Activated naive CD8-positive, alpha-beta T cell (primary cell): ENCODE data around the gene MST1R.
"Not testable (repeated sequence)": the region's sequence is repeated elsewhere in the genome, so short reads cannot be mapped to it uniquely, and the experiment has no call there.

ENCODE experiments used
- H3K27ac Mint-ChIP-seq: one replicate; pipeline ENCODE4 v1.8.0; 2021; ENCODE audit warnings: mixed read lengths
- H3K27me3 Mint-ChIP-seq: one replicate; pipeline ENCODE4 v1.8.0; 2021; ENCODE audit warnings: mixed read lengths
- H3K36me3 Mint-ChIP-seq: one replicate; pipeline ENCODE4 v1.8.0; 2021; ENCODE audit warnings: mixed read lengths
- H3K4me1 Mint-ChIP-seq: one replicate; pipeline ENCODE4 v1.8.0; 2021; ENCODE audit warnings: low read depth, mixed read lengths
- H3K4me3 Mint-ChIP-seq: one replicate; pipeline ENCODE4 v1.8.0; 2021; ENCODE audit warnings: mild to moderate bottlenecking, mixed read lengths
- H3K9me3 Mint-ChIP-seq: one replicate; pipeline ENCODE4 v1.8.0; 2021; ENCODE audit warnings: low read depth, mixed read lengths

Gene MST1R

GRCh38 chr3:49903451-49904424, at the start of gene MST1R:
Gene MST1R (minus strand): TSS chr3:49903873. CDS start chr3:49903609, 264 bp downstream.
- Mint-ChIP-seq H3K27me3 (no peaks in the 10 kb centered on the region), H3K36me3 (no peaks in the 10 kb centered on the region), H3K9me3 (no peaks in the 10 kb centered on the region), H3K4me1 (peaks cover 23% of the 10 kb centered on the region), H3K4me3 (peak within 1 kb of the TSS; percentile 71), H3K27ac (peak within 1 kb of the TSS; percentile 77)

GRCh38 chr3:49952924-49953323, 49.3 kb upstream of the MST1R start:
- Mint-ChIP-seq H3K27ac (no peak overlapping the region), H3K4me3 (no peak overlapping the region), H3K36me3 (no peaks in the 10 kb centered on the region), H3K4me1 (peaks cover 31% of the 10 kb centered on the region), H3K9me3 (no peaks in the 10 kb centered on the region), H3K27me3 (no peaks in the 10 kb centered on the region)

DNA sequence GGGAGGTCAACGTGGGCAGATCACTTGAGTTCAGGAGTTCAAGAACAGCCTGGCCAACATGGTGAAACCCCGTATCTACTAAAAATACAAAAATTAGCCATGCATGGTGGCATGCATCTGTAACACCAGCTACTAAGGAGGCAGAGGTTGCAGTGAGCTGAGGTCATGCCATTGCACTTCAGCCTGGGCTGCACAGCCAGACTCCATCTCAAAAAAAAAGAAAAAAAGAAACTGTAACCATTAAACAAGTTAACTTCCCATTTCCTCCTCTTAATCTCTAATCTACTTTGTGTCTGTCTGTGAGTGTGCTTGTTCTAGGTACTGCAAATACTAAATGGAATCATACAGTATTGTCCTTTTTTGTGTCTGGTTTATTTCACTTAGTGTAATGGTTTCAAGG, 39.0 kb upstream of the MST1R start:
- H3K4me1 Mint-ChIP-seq = peaks cover 40% of the 10 kb centered on the region
- H3K27me3 Mint-ChIP-seq = no peaks in the 10 kb centered on the region
- H3K36me3 Mint-ChIP-seq = peaks cover 9% of the 10 kb centered on the region
- peak overlapping the region; percentile 84 for H3K27ac Mint-ChIP-seq
- H3K9me3 Mint-ChIP-seq = no peaks in the 10 kb centered on the region
- peak overlapping the region; percentile 74 for H3K4me3 Mint-ChIP-seq

- peak overlapping the region; percentile 98 for H3K4me3 Mint-ChIP-seq
- no peaks in the 10 kb centered on the region for H3K27me3 Mint-ChIP-seq
- peaks cover 9% of the 10 kb centered on the region for H3K36me3 Mint-ChIP-seq
- no peaks in the 10 kb centered on the region for H3K9me3 Mint-ChIP-seq
- peaks cover 30% of the 10 kb centered on the region for H3K4me1 Mint-ChIP-seq
- peak overlapping the region; percentile 97 for H3K27ac Mint-ChIP-seq
Observed at GRCh38 chr3:49940667-49941249, 37.1 kb upstream of the MST1R start.

GRCh38 chr3:49939858-49940666, 36.4 kb upstream of the MST1R start, which contains the start of gene RBM6:
Gene RBM6 (plus strand): TSS chr3:49940150. CDS start chr3:49962642, 22,492 bp downstream.
- Mint-ChIP-seq H3K27me3 (no peaks in the 10 kb centered on the region), H3K36me3 (peaks cover 9% of the 10 kb centered on the region), H3K4me3 (peak within 1 kb of the TSS; percentile 98), H3K27ac (peak within 1 kb of the TSS; percentile 97), H3K4me1 (peaks cover 26% of the 10 kb centered on the region), H3K9me3 (no peaks in the 10 kb centered on the region)

- peaks cover 14% of the 10 kb centered on the region for H3K4me1 Mint-ChIP-seq
- no peaks in the 10 kb centered on the region for H3K27me3 Mint-ChIP-seq
- no peak overlapping the region for H3K4me3 Mint-ChIP-seq
- no peaks in the 10 kb centered on the region for H3K9me3 Mint-ChIP-seq
- H3K27ac Mint-ChIP-seq = no peak overlapping the region
- no peaks in the 10 kb centered on the region for H3K36me3 Mint-ChIP-seq
Observed at GRCh38 chr3:49937090-49937489, 33.4 kb upstream of the MST1R start.

DNA sequence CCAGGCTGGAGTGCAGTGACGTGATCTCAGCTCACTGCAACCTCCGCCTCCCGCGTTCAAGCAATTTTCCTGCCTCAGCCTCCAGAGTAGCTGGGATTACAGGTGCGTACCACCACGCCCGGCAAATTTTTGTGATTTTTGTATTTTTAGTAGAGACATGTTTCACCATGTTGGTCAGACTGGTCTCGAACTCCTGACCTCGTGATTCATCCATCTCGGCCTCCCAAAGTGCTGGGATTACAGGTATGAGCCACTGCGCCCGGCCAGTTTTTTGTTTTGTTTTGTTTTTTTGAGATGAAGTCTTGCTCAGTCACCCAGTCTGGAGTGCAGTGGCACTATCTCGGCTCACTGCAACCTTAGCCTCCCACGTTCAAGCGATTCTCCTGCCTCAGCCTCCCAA, 28.6 kb upstream of the MST1R start:
- not testable (repeated sequence) for H3K27me3 Mint-ChIP-seq, H3K36me3 Mint-ChIP-seq, H3K27ac Mint-ChIP-seq, H3K4me3 Mint-ChIP-seq, H3K9me3 Mint-ChIP-seq
- H3K4me1 Mint-ChIP-seq = peaks cover 20% of the 10 kb centered on the region

GRCh38 chr3:49930922-49931321, 27.2 kb upstream of the MST1R start:
- Mint-ChIP-seq H3K36me3 (no peaks in the 10 kb centered on the region), H3K27ac (peak overlapping the region; percentile 38), H3K4me3 (peak overlapping the region; percentile 59), H3K9me3 (no peaks in the 10 kb centered on the region), H3K27me3 (no peaks in the 10 kb centered on the region), H3K4me1 (peaks cover 22% of the 10 kb centered on the region)

- Mint-ChIP-seq H3K36me3 (no peaks in the 10 kb centered on the region), H3K9me3 (no peaks in the 10 kb centered on the region), H3K27ac (peak overlapping the region; percentile 87), H3K4me3 (peak overlapping the region; percentile 89), H3K27me3 (no peaks in the 10 kb centered on the region), H3K4me1 (peaks cover 24% of the 10 kb centered on the region)
Observed at GRCh38 chr3:49930168-49930690, 26.6 kb upstream of the MST1R start.

GRCh38 chr3:49929291-49930167, 25.9 kb upstream of the MST1R start, which contains the start of gene MON1A:
Gene MON1A (minus strand): TSS chr3:49929811. CDS start chr3:49913346, 16,465 bp downstream.
- Mint-ChIP-seq H3K9me3 (no peaks in the 10 kb centered on the region), H3K36me3 (no peaks in the 10 kb centered on the region), H3K27ac (peak within 1 kb of the TSS; percentile 87), H3K27me3 (no peaks in the 10 kb centered on the region), H3K4me3 (peak within 1 kb of the TSS; percentile 89), H3K4me1 (peaks cover 24% of the 10 kb centered on the region)

DNA sequence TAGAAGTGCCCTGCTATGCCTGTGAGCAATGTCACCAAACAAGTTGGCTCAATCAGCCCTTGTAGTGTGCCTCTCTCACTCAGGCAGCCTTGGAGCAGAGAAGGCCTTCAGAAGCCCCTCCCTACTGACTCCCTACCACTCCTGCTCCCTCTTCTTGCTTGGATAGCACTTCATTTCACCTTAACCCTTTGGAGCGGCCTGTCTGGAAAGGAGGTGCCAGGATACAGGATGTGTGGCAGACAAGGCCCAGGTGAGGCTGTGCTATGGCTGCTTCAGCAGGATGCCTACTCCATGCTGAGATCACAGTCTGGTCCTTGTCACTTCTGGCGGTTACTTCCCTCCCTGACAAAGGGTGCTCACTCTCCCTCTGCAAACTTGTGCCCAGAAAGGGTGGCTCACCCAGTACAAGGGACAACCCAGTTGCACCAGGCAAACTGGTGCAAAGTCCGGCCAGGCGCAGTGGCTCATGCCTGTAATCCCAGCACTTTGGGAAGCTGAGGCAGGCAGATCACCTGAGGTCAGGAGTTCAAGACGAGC, 24.9 kb upstream of the MST1R start:
- H3K27ac Mint-ChIP-seq = peak overlapping the region; percentile 66
- peaks cover 24% of the 10 kb centered on the region for H3K4me1 Mint-ChIP-seq
- H3K27me3 Mint-ChIP-seq = no peaks in the 10 kb centered on the region
- H3K9me3 Mint-ChIP-seq = no peaks in the 10 kb centered on the region
- H3K36me3 Mint-ChIP-seq = no peaks in the 10 kb centered on the region
- peak overlapping the region; percentile 89 for H3K4me3 Mint-ChIP-seq

DNA sequence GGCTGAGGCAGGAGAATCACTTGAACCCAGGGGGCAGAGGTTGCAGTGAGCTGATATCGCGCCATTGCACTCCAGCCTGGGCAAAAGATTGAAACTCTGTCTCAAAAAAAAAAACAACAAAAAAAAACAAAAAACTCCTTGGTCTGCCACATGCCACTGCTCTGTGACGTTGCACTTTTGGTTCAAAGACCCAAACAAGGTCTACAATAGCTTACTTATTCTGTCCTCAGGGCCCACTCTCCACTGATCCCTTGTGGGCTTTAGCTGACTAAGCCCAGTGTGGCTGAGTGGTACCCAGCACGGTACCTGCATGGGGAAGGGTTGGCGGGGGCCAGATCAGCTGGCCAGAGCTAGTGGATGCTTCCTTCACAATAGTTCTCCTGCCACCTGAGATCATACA, 24.1 kb upstream of the MST1R start:
- Mint-ChIP-seq H3K27ac (no peak overlapping the region), H3K36me3 (no peaks in the 10 kb centered on the region), H3K4me1 (peaks cover 24% of the 10 kb centered on the region), H3K27me3 (no peaks in the 10 kb centered on the region), H3K4me3 (peak overlapping the region; percentile 89), H3K9me3 (no peaks in the 10 kb centered on the region)

GRCh38 chr3:49926117-49926728, 22.6 kb upstream of the MST1R start:
- Mint-ChIP-seq H3K9me3 (no peaks in the 10 kb centered on the region), H3K36me3 (no peaks in the 10 kb centered on the region), H3K27me3 (no peaks in the 10 kb centered on the region), H3K27ac (no peak overlapping the region), H3K4me1 (peaks cover 22% of the 10 kb centered on the region), H3K4me3 (no peak overlapping the region)
